HG03108 (cell line): ENCODE data around the gene TNS1.

Experiments
- ATAC-seq: cut with Tn5 transposase; IDR thresholded peaks from one replicate; pipeline ENCODE4 v1.9.1; 2021; ENCODE audit warnings: moderate library complexity; ENCODE audit not compliant: unreplicated experiment

The TNS1 gene

GRCh38 chr2:217999595-217999959 is 3.2 kb downstream of the TNS1 start:
- ATAC-seq, result no peak

- ATAC-seq, result no peak
These were observed 3.7 kb downstream of the TNS1 start for GRCh38 chr2:217998926-217999594.

- no peak for ATAC-seq
These were observed 5.3 kb downstream of the TNS1 start for GRCh38 chr2:217997510-217997909.

- ATAC-seq, result no peak
These were observed 6.4 kb downstream of the TNS1 start for GRCh38 chr2:217996361-217996760.

- no peak for ATAC-seq
These were observed 7.0 kb downstream of the TNS1 start for GRCh38 chr2:217995731-217996231.

GRCh38 chr2:217994776-217995274 is 8.0 kb downstream of the TNS1 start:
- ATAC-seq, result no peak

- ATAC-seq, result no peak
These were observed 8.9 kb downstream of the TNS1 start for GRCh38 chr2:217993817-217994463.

GRCh38 chr2:217993138-217993537 is 9.7 kb downstream of the TNS1 start:
- ATAC-seq, result no peak

- no peak for ATAC-seq
These were observed 10.7 kb downstream of the TNS1 start for GRCh38 chr2:217992061-217992460.

- ATAC-seq, result no peak
These were observed 11.9 kb downstream of the TNS1 start for GRCh38 chr2:217990791-217991465.

- ATAC-seq, result no peak
These were observed 12.4 kb downstream of the TNS1 start for GRCh38 chr2:217990389-217990788.

GRCh38 chr2:217989221-217989948 is 13.4 kb downstream of the TNS1 start:
- no peak for ATAC-seq

GRCh38 chr2:217988840-217989204 is 14.0 kb downstream of the TNS1 start:
- no peak for ATAC-seq

GRCh38 chr2:217988014-217988839 is 14.6 kb downstream of the TNS1 start:
- no peak for ATAC-seq

- ATAC-seq, result no peak
These were observed 15.4 kb downstream of the TNS1 start for GRCh38 chr2:217987391-217987790.

- ATAC-seq, result no peak
These were observed 16.4 kb downstream of the TNS1 start for GRCh38 chr2:217986256-217986961.

- ATAC-seq, result no peak
These were observed 19.2 kb downstream of the TNS1 start for GRCh38 chr2:217983276-217984233.

GRCh38 chr2:217981971-217982370 is 20.8 kb downstream of the TNS1 start:
- no peak for ATAC-seq
